Measurements from ENCODE around the gene PRRC2B.

- TF ChIP-seq FOSL1 (IDR thresholded peaks at IDR 0.05; ENCODE audit: low read depth) (no peak), CTCF (IDR thresholded peaks at IDR 0.05 in 2 of 3, conservative IDR thresholded peaks at IDR 0.05 in 1 of 3; ENCODE audit: borderline replicate concordance in 1 of 3, insufficient read depth in 1 of 3, low read depth in 2 of 3, low read length in 2 of 3) (no peak), JUND (IDR thresholded peaks at IDR 0.05) (no peak), EZH2 (IDR thresholded peaks at IDR 0.05) (no peak), EGR1 (IDR thresholded peaks at IDR 0.05; ENCODE audit: low read depth) (no peak), ZNF274 (IDR thresholded peaks at IDR 0.05; ENCODE audit: low read depth, low read length) (no peak), RAD21 (IDR thresholded peaks at IDR 0.05; ENCODE audit: low read depth) (no peak), EZH2phosphoT487 (IDR thresholded peaks at IDR 0.05; ENCODE audit: borderline replicate concordance) (no peak), SIN3A (IDR thresholded peaks at IDR 0.05; ENCODE audit: low read depth) (no peak), POLR2A (IDR thresholded peaks at IDR 0.05; ENCODE audit: borderline replicate concordance, extremely low read depth, insufficient read depth, insufficient read length) (no peak)
- TF ChIP-seq, protein P1, sequence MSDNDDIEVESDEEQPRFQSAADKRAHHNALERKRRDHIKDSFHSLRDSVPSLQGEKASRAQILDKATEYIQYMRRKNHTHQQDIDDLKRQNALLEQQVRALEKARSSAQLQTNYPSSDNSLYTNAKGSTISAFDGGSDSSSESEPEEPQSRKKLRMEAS (IDR thresholded peaks at IDR 0.05), result no peak
Measured at GRCh38 chr9:131485728-131486422, 92.0 kb downstream of the PRRC2B start.

Measured in HCT116 (cell line).